Neural progenitor cell (in vitro differentiated cells): ENCODE measurements around the gene PTX3. TPM values are rescaled to one million over a fixed set of nuclear protein-coding genes. Genes with fewer than 3 reads are reported as not detected.

Experiments
- DNase-seq: peaks from one replicate; pipeline ENCODE4 v3.0.0-alpha.2; 2016; ENCODE audit warnings: low spot score
- H2AFZ ChIP-seq: fragments of 200-600 bp; sonication (generic); replicated peaks from 2 replicates; pipeline ENCODE4 v1.6.1; 2016; ENCODE audit warnings: antibody characterized with exemption
- H3F3A ChIP-seq: fragments of 200-600 bp; sonication (generic); 2 replicates; pipeline ENCODE4 v1.6.1; 2016; ENCODE audit warnings: antibody characterized with exemption, low read depth
- H3K27ac ChIP-seq: fragments of 200-600 bp; sonication (generic); 2 replicates; pipeline ENCODE4 v1.5.1; 2016; ENCODE audit warnings: mild to moderate bottlenecking
- H3K27me3 ChIP-seq: fragments of 200-600 bp; sonication (generic); 2 replicates; pipeline ENCODE4 v1.6.1; 2016; ENCODE audit warnings: mild to moderate bottlenecking, moderate library complexity
- H3K36me3 ChIP-seq: fragments of 200-600 bp; sonication (generic); 2 replicates; pipeline ENCODE4 v1.5.1; 2016
- H3K4me1 ChIP-seq: fragments of 200-600 bp; sonication (generic); 2 replicates; pipeline ENCODE4 v1.6.1; 2016; ENCODE audit warnings: mixed run types
- H3K4me2 ChIP-seq: fragments of 200-600 bp; sonication (generic); 2 replicates; pipeline ENCODE4 v1.6.1; 2016
- H3K4me3 ChIP-seq: fragments of 200-600 bp; sonication (generic); 2 replicates; pipeline ENCODE4 v1.5.1; 2016
- H3K79me2 ChIP-seq: fragments of 200-600 bp; sonication (generic); 2 replicates; pipeline ENCODE4 v1.6.1; 2016; ENCODE audit warnings: low read depth
- H3K9ac ChIP-seq: fragments of 200-600 bp; sonication (generic); 2 replicates; pipeline ENCODE4 v1.6.1; 2016
- H3K9me3 ChIP-seq: fragments of 200-600 bp; sonication (generic); 2 replicates; pipeline ENCODE4 v1.5.1; 2016; ENCODE audit warnings: low read depth
- H4K20me1 ChIP-seq: fragments of 200-600 bp; sonication (generic); 2 replicates; pipeline ENCODE4 v1.6.1; 2016; ENCODE audit warnings: low read depth
- H3K27ac Mint-ChIP-seq: 3 replicates; pipeline ENCODE4 v1.8.0; 2021; ENCODE audit warnings: mixed read lengths
- H3K27me3 Mint-ChIP-seq: 2 replicates; pipeline ENCODE4 v1.8.0; 2022; ENCODE audit warnings: low read depth, mild to moderate bottlenecking, inconsistent platforms, moderate library complexity, mixed read lengths; ENCODE audit not compliant: insufficient read depth
- H3K36me3 Mint-ChIP-seq: 3 replicates; pipeline ENCODE4 v1.8.0; 2021; ENCODE audit warnings: mixed read lengths
- H3K4me1 Mint-ChIP-seq: 3 replicates; pipeline ENCODE4 v1.8.0; 2021; ENCODE audit warnings: mixed read lengths
- H3K4me3 Mint-ChIP-seq: 3 replicates; pipeline ENCODE4 v1.8.0; 2021; ENCODE audit warnings: mild to moderate bottlenecking, moderate library complexity, mixed read lengths
- H3K9me3 Mint-ChIP-seq: 3 replicates; pipeline ENCODE4 v1.8.0; 2020; ENCODE audit warnings: mixed read lengths
- EZH2 ChIP-seq: fragments of 200-600 bp; sonication (generic); IDR thresholded peaks from 2 replicates; pipeline ENCODE4 v1.6.1; 2017; ENCODE audit warnings: antibody characterized with exemption, mild to moderate bottlenecking, moderate library complexity
- EZH2phosphoT487 ChIP-seq: fragments of 200-600 bp; sonication (generic); IDR thresholded peaks from 2 replicates; pipeline ENCODE4 v1.6.1; 2017; ENCODE audit warnings: antibody characterized with exemption
- total RNA-seq: library from RNA; depleted of rRNA; stranded (reverse); fragments of >200 nt; gene quantifications from 2 replicates; pipeline ENCODE4 v1.2.3, GENCODE V29; 2015; ENCODE audit warnings: low replicate concordance
- TF ChIP-seq, protein P1 (sequence below): fragments of 200-600 bp; sonication (generic); IDR thresholded peaks from 2 replicates; pipeline ENCODE4 v1.5.1; 2017; ENCODE audit warnings: antibody characterized with exemption, mild to moderate bottlenecking

PTX3 gene
- total RNA-seq, 1 donor from 2014 or later, result 9.0 TPM

- Mint-ChIP-seq H3K27me3 (peaks cover 3% of the 10 kb centered on the region), H3K4me1 (no peaks in the 10 kb centered on the region), H3K36me3 (peaks cover 23% of the 10 kb centered on the region), H3K27ac (no peak overlapping the region), H3K9me3 (no peaks in the 10 kb centered on the region), H3K4me3 (no peak overlapping the region)
- TF ChIP-seq EZH2phosphoT487, result no peak
- TF ChIP-seq EZH2, result no peak
- TF ChIP-seq, protein P1, sequence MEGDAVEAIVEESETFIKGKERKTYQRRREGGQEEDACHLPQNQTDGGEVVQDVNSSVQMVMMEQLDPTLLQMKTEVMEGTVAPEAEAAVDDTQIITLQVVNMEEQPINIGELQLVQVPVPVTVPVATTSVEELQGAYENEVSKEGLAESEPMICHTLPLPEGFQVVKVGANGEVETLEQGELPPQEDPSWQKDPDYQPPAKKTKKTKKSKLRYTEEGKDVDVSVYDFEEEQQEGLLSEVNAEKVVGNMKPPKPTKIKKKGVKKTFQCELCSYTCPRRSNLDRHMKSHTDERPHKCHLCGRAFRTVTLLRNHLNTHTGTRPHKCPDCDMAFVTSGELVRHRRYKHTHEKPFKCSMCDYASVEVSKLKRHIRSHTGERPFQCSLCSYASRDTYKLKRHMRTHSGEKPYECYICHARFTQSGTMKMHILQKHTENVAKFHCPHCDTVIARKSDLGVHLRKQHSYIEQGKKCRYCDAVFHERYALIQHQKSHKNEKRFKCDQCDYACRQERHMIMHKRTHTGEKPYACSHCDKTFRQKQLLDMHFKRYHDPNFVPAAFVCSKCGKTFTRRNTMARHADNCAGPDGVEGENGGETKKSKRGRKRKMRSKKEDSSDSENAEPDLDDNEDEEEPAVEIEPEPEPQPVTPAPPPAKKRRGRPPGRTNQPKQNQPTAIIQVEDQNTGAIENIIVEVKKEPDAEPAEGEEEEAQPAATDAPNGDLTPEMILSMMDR, result no peak
- no peak overlapping the region for H2AFZ ChIP-seq
- no peaks in the 10 kb centered on the region for H3K36me3 ChIP-seq
- no peaks in the 10 kb centered on the region for H3K9me3 ChIP-seq
- no peak overlapping the region for H3K4me3 ChIP-seq
- H3K79me2 ChIP-seq, result no peaks in the 10 kb centered on the region
- DNase-seq, result no peak
- no peak overlapping the region for H3K4me2 ChIP-seq
- H3K27ac ChIP-seq, result no peak overlapping the region
- H3K27me3 ChIP-seq, result no peaks in the 10 kb centered on the region
- no peaks in the 10 kb centered on the region for H3K4me1 ChIP-seq
- H3K9ac ChIP-seq, result no peak overlapping the region
- H4K20me1 ChIP-seq, result no peaks in the 10 kb centered on the region
- no peaks in the 10 kb centered on the region for H3F3A ChIP-seq
These were observed 23.6 kb downstream of the PTX3 start for GRCh38 chr3:157460253-157460652.

DNA sequence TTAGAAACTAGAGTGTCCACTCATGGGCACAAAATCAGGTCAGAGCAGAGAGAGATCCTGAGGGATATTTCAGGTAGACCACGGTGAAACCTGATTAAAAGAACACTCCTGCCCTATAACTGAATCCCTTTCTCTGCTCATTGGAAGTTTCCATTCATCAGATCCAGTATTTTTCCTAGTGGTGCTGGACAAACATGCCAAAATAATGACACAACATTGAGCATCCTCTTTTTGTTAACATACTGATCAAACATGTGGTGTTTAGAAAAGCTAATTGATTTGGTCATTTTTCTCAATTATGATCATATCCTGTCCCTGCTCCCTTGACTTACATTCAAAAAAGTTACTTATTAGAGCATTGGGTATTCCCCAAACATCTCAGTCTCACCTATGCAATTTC, 27.2 kb downstream of the PTX3 start:
- no peak overlapping the region for H3K27ac ChIP-seq
- no peaks in the 10 kb centered on the region for H3K4me1 Mint-ChIP-seq
- no peaks in the 10 kb centered on the region for H3K9me3 Mint-ChIP-seq
- H4K20me1 ChIP-seq, result no peaks in the 10 kb centered on the region
- H3K36me3 ChIP-seq, result no peaks in the 10 kb centered on the region
- H2AFZ ChIP-seq, result no peak overlapping the region
- no peak overlapping the region for H3K4me3 ChIP-seq
- no peaks in the 10 kb centered on the region for H3K9me3 ChIP-seq
- H3K4me2 ChIP-seq, result no peak overlapping the region
- TF ChIP-seq, protein P1, result no peak
- H3K9ac ChIP-seq, result no peak overlapping the region
- peaks cover 12% of the 10 kb centered on the region for H3K36me3 Mint-ChIP-seq
- peaks cover 3% of the 10 kb centered on the region for H3K27me3 Mint-ChIP-seq
- no peak overlapping the region for H3K4me3 Mint-ChIP-seq
- no peaks in the 10 kb centered on the region for H3K4me1 ChIP-seq
- no peak for DNase-seq
- H3K27ac Mint-ChIP-seq, result no peak overlapping the region
- no peaks in the 10 kb centered on the region for H3F3A ChIP-seq
- no peaks in the 10 kb centered on the region for H3K79me2 ChIP-seq
- H3K27me3 ChIP-seq, result no peaks in the 10 kb centered on the region

GRCh38 chr3:157464321-157464720, 27.7 kb downstream of the PTX3 start:
- Mint-ChIP-seq H3K9me3 (no peaks in the 10 kb centered on the region), H3K27me3 (peaks cover 3% of the 10 kb centered on the region), H3K27ac (no peak overlapping the region), H3K36me3 (peaks cover 13% of the 10 kb centered on the region), H3K4me1 (no peaks in the 10 kb centered on the region), H3K4me3 (no peak overlapping the region)
- no peak for TF ChIP-seq EZH2
- no peaks in the 10 kb centered on the region for H3K9me3 ChIP-seq
- no peaks in the 10 kb centered on the region for H3F3A ChIP-seq
- no peak overlapping the region for H3K4me2 ChIP-seq
- no peaks in the 10 kb centered on the region for H3K4me1 ChIP-seq
- no peak for DNase-seq
- H3K27ac ChIP-seq, result no peak overlapping the region
- H3K36me3 ChIP-seq, result no peaks in the 10 kb centered on the region
- no peak overlapping the region for H3K4me3 ChIP-seq
- no peak overlapping the region for H3K9ac ChIP-seq
- no peaks in the 10 kb centered on the region for H3K79me2 ChIP-seq
- H2AFZ ChIP-seq, result no peak overlapping the region
- H3K27me3 ChIP-seq, result no peaks in the 10 kb centered on the region
- H4K20me1 ChIP-seq, result no peaks in the 10 kb centered on the region

GRCh38 chr3:157465741-157466140, 29.1 kb downstream of the PTX3 start:
- Histone ChIP-seq H3K27me3 (no peaks in the 10 kb centered on the region), H3F3A (no peaks in the 10 kb centered on the region), H3K9me3 (no peaks in the 10 kb centered on the region), H3K36me3 (no peaks in the 10 kb centered on the region), H3K79me2 (no peaks in the 10 kb centered on the region), H3K4me1 (no peaks in the 10 kb centered on the region), H4K20me1 (no peaks in the 10 kb centered on the region), H3K4me2 (no peak overlapping the region), H2AFZ (no peak overlapping the region), H3K9ac (no peak overlapping the region), H3K4me3 (no peak overlapping the region), H3K27ac (no peak overlapping the region)
- no peak for TF ChIP-seq EZH2
- no peak for TF ChIP-seq EZH2phosphoT487
- TF ChIP-seq, protein P1, result no peak
- Mint-ChIP-seq H3K36me3 (peaks cover 12% of the 10 kb centered on the region), H3K9me3 (no peaks in the 10 kb centered on the region), H3K4me1 (no peaks in the 10 kb centered on the region), H3K4me3 (no peak overlapping the region), H3K27me3 (no peaks in the 10 kb centered on the region), H3K27ac (no peak overlapping the region)
- DNase-seq, result no peak
